ENCODE measurements around the gene RCN1. TPM values are rescaled to one million over a fixed set of nuclear protein-coding genes. Genes with fewer than 3 reads are reported as not detected.

Gene RCN1
- polyA plus RNA-seq, 1 donor (not counting 4 experiments of a cell fraction or from before 2014, with no cell fraction given), result 46.2 TPM

DNA sequence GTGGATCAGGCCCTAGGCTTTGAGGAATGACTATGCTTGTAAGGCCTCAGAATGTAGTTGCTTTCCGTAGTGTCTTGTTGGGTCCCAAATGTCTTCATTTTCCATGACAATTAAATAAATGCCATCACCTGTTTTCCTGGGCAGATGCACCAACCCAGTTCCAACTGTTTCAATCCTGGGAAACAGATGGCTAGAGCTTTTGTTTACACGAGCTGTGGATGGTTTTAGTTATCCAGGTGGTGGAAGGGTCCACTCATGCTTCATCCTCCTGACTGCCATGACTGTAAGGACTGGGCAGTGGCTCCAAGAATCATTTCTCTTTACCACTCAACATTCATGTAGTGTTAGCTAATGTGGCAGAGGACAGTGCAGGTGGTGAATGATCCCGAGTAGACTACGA, 8.6 kb downstream of the RCN1 start:
- Histone ChIP-seq H3K4me1 (ENCODE audit: control insufficient read depth, extremely low read depth, insufficient read depth, low read length) (no peaks in the 10 kb centered on the region), H3K27me3 (ENCODE audit: control insufficient read depth, extremely low read depth, insufficient read depth, low read length) (no peaks in the 10 kb centered on the region), H3K9ac (ENCODE audit: control insufficient read depth, extremely low read depth, insufficient read depth, low read length) (no peak overlapping the region), H3K9me1 (ENCODE audit: control insufficient read depth, extremely low read depth, insufficient read depth, low read length) (no peaks in the 10 kb centered on the region), H3K4me3 (ENCODE audit: control insufficient read depth in 2 of 3, extremely low read depth in 1 of 3, insufficient read depth in 2 of 3, low read depth in 1 of 3, low read length in 3 of 3) (no peak overlapping the region), H3K36me3 (ENCODE audit: control insufficient read depth in 2 of 2, extremely low read depth in 1 of 2, insufficient read depth in 2 of 2, low read length in 2 of 2) (peaks cover 25 to 27% of the 10 kb centered on the region in 2 experiments), H3K79me2 (ENCODE audit: control insufficient read depth, insufficient read depth, low read length) (peaks cover 4% of the 10 kb centered on the region), H3K9me3 (ENCODE audit: control insufficient read depth, low read depth, low read length) (no peaks in the 10 kb centered on the region), H4K20me1 (ENCODE audit: control insufficient read depth, extremely low read depth, insufficient read depth, low read length) (no peaks in the 10 kb centered on the region), H3K27ac (ENCODE audit: control insufficient read depth, insufficient read depth, low read length) (no peak overlapping the region), H3K4me2 (ENCODE audit: control insufficient read depth, extremely low read depth, insufficient read depth, low read depth, low read length) (no peak overlapping the region), H2AFZ (ENCODE audit: control insufficient read depth, low read length) (no peak overlapping the region)
- DNase-seq (ENCODE audit: low read depth, low spot score) (no peak), FAIRE-seq (no peak)
- dilution Hi-C loops (cut with MboI; ENCODE audit: extremely low pct_ligation_motif_present, low sequenced_read_pairs), result no loop called here
- TF ChIP-seq EZH2 (IDR thresholded peaks at IDR 0.05; ENCODE audit: low read length), result no peak
- TF ChIP-seq, protein P1, sequence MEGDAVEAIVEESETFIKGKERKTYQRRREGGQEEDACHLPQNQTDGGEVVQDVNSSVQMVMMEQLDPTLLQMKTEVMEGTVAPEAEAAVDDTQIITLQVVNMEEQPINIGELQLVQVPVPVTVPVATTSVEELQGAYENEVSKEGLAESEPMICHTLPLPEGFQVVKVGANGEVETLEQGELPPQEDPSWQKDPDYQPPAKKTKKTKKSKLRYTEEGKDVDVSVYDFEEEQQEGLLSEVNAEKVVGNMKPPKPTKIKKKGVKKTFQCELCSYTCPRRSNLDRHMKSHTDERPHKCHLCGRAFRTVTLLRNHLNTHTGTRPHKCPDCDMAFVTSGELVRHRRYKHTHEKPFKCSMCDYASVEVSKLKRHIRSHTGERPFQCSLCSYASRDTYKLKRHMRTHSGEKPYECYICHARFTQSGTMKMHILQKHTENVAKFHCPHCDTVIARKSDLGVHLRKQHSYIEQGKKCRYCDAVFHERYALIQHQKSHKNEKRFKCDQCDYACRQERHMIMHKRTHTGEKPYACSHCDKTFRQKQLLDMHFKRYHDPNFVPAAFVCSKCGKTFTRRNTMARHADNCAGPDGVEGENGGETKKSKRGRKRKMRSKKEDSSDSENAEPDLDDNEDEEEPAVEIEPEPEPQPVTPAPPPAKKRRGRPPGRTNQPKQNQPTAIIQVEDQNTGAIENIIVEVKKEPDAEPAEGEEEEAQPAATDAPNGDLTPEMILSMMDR (optimal IDR thresholded peaks at IDR 0.05 in 1 of 3, IDR thresholded peaks at IDR 0.05 in 1 of 3, conservative IDR thresholded peaks at IDR 0.05 in 1 of 3; ENCODE audit: extremely low read depth in 1 of 3, insufficient read depth in 2 of 3, low read length in 3 of 3), result no peak

DNA sequence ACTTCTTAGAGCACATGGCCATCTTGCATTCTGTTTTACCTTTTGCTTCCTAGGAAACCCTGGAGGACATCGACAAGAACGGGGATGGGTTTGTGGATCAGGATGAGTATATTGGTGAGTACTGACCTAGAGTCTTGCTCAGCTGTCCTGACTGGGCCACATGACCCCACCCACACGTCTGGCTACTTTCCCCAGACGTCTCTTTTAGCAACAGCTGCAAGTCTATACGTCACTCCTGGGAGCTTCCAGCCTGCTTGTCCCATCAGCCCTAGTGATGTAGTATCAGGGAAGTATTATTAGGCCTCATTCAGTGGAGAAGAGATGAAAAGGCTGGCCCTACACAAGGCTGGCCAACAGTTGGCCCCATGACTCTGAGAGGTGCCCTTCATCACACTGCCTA, 9.6 kb downstream of the RCN1 start:
- DNase-seq (ENCODE audit: low read depth, low spot score), result no peak
- Histone ChIP-seq H2AFZ (ENCODE audit: control insufficient read depth, low read length) (no peak overlapping the region), H3K9ac (ENCODE audit: control insufficient read depth, extremely low read depth, insufficient read depth, low read length) (no peak overlapping the region), H3K27ac (ENCODE audit: control insufficient read depth, insufficient read depth, low read length) (no peak overlapping the region), H3K27me3 (ENCODE audit: control insufficient read depth, extremely low read depth, insufficient read depth, low read length) (no peaks in the 10 kb centered on the region), H4K20me1 (ENCODE audit: control insufficient read depth, extremely low read depth, insufficient read depth, low read length) (no peaks in the 10 kb centered on the region), H3K36me3 (ENCODE audit: control insufficient read depth in 2 of 2, extremely low read depth in 1 of 2, insufficient read depth in 2 of 2, low read length in 2 of 2) (peaks cover 25 to 27% of the 10 kb centered on the region in 2 experiments), H3K9me1 (ENCODE audit: control insufficient read depth, extremely low read depth, insufficient read depth, low read length) (no peaks in the 10 kb centered on the region), H3K4me2 (ENCODE audit: control insufficient read depth, extremely low read depth, insufficient read depth, low read depth, low read length) (no peak overlapping the region), H3K9me3 (ENCODE audit: control insufficient read depth, low read depth, low read length) (no peaks in the 10 kb centered on the region), H3K4me3 (ENCODE audit: control insufficient read depth in 2 of 3, extremely low read depth in 1 of 3, insufficient read depth in 2 of 3, low read depth in 1 of 3, low read length in 3 of 3) (no peak overlapping the region), H3K4me1 (ENCODE audit: control insufficient read depth, extremely low read depth, insufficient read depth, low read length) (no peaks in the 10 kb centered on the region), H3K79me2 (ENCODE audit: control insufficient read depth, insufficient read depth, low read length) (no peaks in the 10 kb centered on the region)
- no peak for TF ChIP-seq EZH2 (IDR thresholded peaks at IDR 0.05; ENCODE audit: low read length)
- TF ChIP-seq, protein P1 (optimal IDR thresholded peaks at IDR 0.05 in 1 of 3, IDR thresholded peaks at IDR 0.05 in 1 of 3, conservative IDR thresholded peaks at IDR 0.05 in 1 of 3; ENCODE audit: extremely low read depth in 1 of 3, insufficient read depth in 2 of 3, low read length in 3 of 3), result no peak
- FAIRE-seq, result no peak
- dilution Hi-C loops (cut with MboI; ENCODE audit: extremely low pct_ligation_motif_present, low sequenced_read_pairs), result no loop called here

All from keratinocyte (primary cell).